Stimulated activated CD4-positive, alpha-beta T cell treated with anti-CD3 and anti-CD28 coated beads, Interleukin-4, amount 100 ng/mL, for 24 hours (primary cell): Measurements from ENCODE around the gene ANO4.

Experiments used
- DNase-seq: peaks from one replicate; pipeline ENCODE4 v3.0.0-alpha.2; 2020

Gene ANO4

DNA sequence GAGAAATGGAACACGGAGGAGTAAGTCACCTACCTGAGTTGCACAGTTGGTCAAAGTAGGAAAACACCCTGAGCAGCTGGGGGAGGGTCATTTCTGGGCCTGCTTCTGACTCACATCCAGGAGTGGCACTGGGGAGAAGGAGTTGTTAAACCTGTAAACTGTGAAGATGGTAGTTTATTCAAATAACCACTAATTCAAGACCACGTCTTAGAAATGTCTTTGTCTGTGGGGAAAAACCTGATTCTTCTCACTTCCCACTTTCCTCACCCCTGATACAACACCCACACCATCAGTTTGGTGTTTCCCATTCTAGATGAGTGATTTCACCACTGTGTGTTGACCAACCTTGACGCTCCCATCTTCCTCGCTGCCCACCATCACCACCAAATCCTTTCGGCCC is 207.1 kb downstream of the ANO4 start:
- no peak for DNase-seq

GRCh38 chr12:101002696-101003419 is 208.3 kb downstream of the ANO4 start:
- no peak for DNase-seq

- no peak for DNase-seq
Observed at GRCh38 chr12:101004898-101005297, 210.3 kb downstream of the ANO4 start.

GRCh38 chr12:101009274-101009673 is 214.7 kb downstream of the ANO4 start:
- DNase-seq = no peak

DNA sequence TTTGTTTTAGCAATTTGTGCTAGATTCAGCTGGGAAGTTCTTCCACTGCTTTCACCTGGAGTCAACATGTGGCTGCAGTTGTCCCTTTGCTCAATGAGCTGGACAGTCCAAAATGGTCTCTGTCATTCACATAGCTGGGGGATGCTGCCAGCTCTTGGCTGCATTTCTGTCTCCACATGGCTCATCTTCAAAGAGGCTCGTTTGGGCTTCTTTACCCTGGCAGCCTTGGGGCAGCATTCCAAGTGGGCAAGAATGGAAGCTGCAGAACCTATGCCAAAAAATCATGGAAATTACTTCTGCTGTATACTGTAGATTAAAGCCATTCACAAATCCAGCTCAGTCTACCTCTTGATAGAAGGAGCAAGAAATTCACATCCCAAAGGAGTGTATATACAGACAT is 216.3 kb downstream of the ANO4 start:
- no peak for DNase-seq

DNA sequence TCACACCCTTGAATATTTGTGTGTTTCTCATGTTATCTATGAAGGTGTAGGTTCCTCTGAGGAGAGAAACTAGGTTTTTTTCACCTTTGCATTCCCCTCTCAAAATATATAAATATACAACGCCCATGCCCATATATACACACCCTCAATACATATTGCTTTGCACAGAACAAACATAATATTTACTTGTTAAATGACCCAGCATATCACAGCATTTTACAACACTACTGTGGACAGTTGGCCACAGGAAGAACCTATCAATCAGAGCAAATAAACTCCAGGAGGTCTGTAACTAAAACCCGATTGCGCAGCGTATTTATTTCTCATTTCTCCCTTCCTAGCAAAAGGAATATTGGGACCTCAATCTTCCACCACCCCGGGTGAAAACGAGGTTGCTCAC is 219.4 kb downstream of the ANO4 start:
- DNase-seq = no peak

DNA sequence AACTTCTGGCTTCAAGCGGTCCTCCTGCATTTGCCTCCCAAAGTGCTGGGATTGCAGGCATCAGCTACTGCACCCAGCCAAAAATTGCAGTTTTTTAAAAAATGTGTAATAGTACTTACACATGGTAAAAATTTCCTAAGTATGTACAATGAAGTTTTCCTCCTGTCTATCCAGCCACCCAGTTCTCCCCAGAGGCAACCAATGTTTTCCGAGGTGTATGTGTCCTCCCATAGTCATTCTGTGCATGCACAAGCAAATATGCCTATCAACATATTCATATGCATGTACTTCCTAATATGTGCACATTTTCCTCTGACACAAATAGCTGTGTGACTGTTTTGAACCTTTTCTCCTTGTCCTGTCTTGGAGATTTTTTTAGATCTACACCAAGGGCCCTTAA is 220.5 kb downstream of the ANO4 start:
- no peak for DNase-seq

DNA sequence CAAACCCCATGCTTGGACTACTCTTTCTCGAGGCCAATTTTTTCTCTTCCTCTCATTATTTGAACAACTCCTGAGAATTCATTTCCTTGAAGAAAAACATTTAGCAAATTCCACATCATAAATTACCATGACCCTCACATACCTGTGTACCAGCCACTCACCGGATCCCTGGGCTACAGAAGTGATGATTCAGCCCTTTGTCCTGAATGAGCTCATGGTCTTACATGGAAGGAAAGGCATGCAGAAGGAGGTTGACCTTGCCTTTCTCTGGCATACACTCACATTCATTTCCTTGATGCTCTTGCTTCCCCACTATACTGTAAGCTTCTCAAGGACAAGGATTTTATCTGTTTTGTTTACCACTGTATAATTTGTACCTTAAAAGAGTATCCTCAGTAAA is 224.0 kb downstream of the ANO4 start:
- DNase-seq = no peak

GRCh38 chr12:101019201-101019600 is 224.6 kb downstream of the ANO4 start:
- DNase-seq = no peak

DNA sequence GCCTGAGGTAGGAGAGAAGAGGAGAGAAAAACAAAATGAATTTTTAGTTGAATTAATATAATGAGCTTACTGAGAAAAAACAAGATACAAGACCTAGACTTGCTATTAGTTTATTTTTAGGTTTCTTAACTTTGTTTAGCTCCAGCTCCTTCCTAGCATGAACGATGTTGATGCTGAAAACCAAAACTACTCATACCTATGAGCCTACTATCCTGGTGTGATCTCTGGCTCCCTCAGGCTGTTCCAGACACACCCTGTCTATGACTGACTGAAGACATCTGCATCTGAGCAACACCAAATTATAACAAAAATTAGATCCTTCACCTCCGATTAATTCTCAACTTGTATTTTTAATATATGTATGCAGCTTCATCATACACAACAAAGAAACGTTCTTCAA is 225.1 kb downstream of the ANO4 start:
- no peak for DNase-seq

- DNase-seq = no peak
Observed at GRCh38 chr12:101021442-101021841, 226.9 kb downstream of the ANO4 start.

- no peak for DNase-seq
Observed at GRCh38 chr12:101021911-101022388, 227.4 kb downstream of the ANO4 start.

GRCh38 chr12:101027200-101027599 is 232.6 kb downstream of the ANO4 start:
- no peak for DNase-seq

GRCh38 chr12:101027816-101028215 is 233.2 kb downstream of the ANO4 start:
- DNase-seq = no peak

DNA sequence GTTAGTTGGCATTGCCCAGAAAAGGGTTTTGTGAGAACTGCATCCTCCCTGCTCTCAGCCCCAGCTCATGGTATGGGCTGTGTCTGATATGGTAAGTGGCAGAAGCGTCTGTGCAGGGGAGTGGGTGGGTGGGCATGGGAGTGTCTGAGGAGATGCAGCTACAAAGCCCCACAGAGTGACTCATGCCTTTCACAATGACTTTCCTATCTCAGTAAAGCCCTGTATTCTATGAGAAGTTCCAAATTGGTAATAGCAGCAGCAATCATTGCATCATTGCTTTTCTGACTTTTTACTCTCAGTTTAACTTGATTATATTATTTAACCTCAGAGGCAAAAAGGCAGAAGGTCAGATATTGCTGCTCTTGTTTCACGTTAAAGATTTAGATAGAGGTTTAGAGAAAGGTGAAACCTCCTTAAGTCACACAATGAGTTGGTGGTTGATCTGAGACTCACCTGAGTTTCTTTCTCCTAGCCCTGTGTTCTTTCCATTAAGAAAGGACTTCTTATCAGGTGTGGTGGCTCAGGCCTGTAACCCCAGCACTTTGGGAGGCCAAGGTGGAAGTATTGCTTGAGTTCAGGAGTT is 243.8 kb downstream of the ANO4 start:
- DNase-seq = no peak

DNA sequence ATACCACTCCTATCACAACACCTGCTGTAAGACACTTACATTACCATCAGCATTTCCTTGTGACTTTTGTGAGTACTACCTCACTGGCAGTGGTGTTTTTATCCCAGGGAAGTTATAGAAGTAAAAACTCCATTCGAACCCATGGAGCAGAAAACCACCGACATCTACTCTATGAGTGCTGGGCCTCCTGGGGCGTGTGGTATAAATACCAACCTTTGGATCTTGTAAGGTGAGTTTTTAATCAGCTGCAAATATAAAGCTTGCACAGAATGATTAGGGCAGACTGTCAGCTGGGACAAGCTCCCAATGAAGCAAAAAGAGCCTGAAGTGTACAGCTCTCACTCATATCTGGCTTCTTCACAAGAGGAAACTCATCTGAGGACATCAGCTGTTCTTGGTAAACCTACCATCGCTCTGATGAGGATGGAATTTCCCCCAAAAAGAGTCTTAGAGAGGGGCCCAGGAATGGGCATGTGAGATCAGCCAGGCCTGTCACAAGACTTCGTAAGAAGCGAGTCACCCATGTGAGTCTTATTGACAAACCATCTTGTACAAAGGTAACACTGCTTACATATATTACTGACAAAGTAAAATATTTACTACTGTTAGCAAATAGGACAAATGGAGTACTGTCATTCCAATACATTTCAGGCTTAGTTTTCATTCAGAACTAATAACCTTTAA is 245.4 kb downstream of the ANO4 start:
- DNase-seq = no peak

GRCh38 chr12:101040936-101041335 is 246.4 kb downstream of the ANO4 start:
- no peak for DNase-seq

GRCh38 chr12:101042211-101042610 is 247.6 kb downstream of the ANO4 start:
- DNase-seq = no peak

- DNase-seq = no peak
Observed at GRCh38 chr12:101044512-101045059, 250.0 kb downstream of the ANO4 start.

DNA sequence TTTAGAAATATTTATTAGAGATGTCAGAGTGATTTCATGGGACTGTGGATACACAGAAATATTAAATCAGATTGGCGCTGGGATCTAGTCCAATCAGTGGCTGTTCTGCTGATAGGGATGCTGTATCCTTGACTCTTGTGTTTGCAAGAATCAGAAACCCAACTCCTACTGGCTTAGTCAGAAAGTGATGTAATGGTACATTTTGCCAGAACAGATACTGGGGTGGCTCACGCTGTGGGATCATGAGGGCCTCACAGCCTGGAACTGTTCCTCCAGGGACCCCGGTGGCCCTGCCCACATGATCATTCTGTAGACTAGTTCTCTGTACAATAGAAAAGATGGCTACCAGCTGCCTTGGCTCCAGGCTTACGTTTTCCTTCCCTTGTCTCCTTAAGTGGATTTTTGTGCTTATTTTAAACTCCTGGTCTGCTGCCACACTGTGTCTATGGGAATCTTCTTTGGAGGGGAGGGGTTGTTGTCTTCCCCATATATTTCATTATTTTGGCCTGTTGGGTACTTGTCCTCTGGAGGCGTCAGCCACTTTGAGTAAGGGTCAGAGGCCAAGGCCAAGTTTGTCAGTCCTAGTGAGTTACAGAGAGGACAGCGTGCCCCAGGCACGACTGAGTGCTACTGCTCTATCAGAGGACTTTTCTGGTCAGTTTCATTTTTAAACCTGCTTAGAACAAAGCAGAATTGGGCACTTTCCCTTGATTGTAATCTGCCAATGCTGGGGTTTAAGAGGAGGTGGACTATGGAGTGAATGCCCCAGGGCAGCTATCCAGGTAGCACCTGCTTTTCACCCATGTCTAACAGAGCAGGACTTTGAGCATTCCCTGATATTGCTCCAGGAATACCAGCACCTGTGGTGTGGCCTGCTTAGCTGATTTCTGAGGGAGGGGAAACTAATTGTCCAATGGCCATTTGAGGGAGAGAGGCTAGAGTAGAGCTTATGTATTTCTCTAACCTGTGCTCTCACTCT is 251.2 kb downstream of the ANO4 start:
- no peak for DNase-seq

GRCh38 chr12:101047652-101048051 is 253.1 kb downstream of the ANO4 start:
- no peak for DNase-seq

- DNase-seq = no peak
Observed at GRCh38 chr12:101050631-101051030, 256.1 kb downstream of the ANO4 start.

- DNase-seq = no peak
Observed at GRCh38 chr12:101051151-101051550, 256.6 kb downstream of the ANO4 start.
